Esophagus mucosa (tissue), 1 donor: ENCODE data around the gene MAMDC2. TPM values are rescaled to one million over a fixed set of nuclear protein-coding genes. Genes with fewer than 3 reads are reported as not detected.

Experiments
- ATAC-seq: fragments of 200-7000 bp; cut with Tn5 transposase; one replicate; pipeline ENCODE4 v1.9.1; 2020
- total RNA-seq: library from RNA; stranded (reverse); gene quantifications from one replicate; pipeline ENCODE4 v1.2.4, GENCODE V29; 2023
- donor health status: DM: yes; HTN: yes; CAD: no.

Gene MAMDC2
- total RNA-seq, 1 donor from 2014 or later = 1.3 TPM

- no peak for ATAC-seq
Observed at GRCh38 chr9:70136632-70137031, 93.0 kb downstream of the MAMDC2 start.

GRCh38 chr9:70137577-70137976 is 93.9 kb downstream of the MAMDC2 start:
- no peak for ATAC-seq

GRCh38 chr9:70142101-70142500 is 98.5 kb downstream of the MAMDC2 start:
- no peak for ATAC-seq

- ATAC-seq = peak; percentile 36
Observed at GRCh38 chr9:70143394-70144130, 99.9 kb downstream of the MAMDC2 start.

GRCh38 chr9:70144131-70144503 is 100.5 kb downstream of the MAMDC2 start:
- ATAC-seq = no peak

GRCh38 chr9:70145981-70146380 is 102.3 kb downstream of the MAMDC2 start:
- no peak for ATAC-seq

GRCh38 chr9:70147196-70147595 is 103.5 kb downstream of the MAMDC2 start:
- no peak for ATAC-seq

- ATAC-seq = no peak
Observed at GRCh38 chr9:70147651-70148050, 104.0 kb downstream of the MAMDC2 start.

- no peak for ATAC-seq
Observed at GRCh38 chr9:70152350-70152749, 108.7 kb downstream of the MAMDC2 start.

GRCh38 chr9:70156729-70157128 is 113.1 kb downstream of the MAMDC2 start:
- no peak for ATAC-seq

GRCh38 chr9:70159630-70160029 is 116.0 kb downstream of the MAMDC2 start:
- no peak for ATAC-seq

GRCh38 chr9:70160686-70161600 is 117.3 kb downstream of the MAMDC2 start:
- no peak for ATAC-seq

- peak; percentile 94 for ATAC-seq
Observed at GRCh38 chr9:70165006-70165602, 121.5 kb downstream of the MAMDC2 start.

- ATAC-seq = no peak
Observed at GRCh38 chr9:70168521-70168920, 124.9 kb downstream of the MAMDC2 start.

- no peak for ATAC-seq
Observed at GRCh38 chr9:70169222-70169621, 125.6 kb downstream of the MAMDC2 start.

- ATAC-seq = no peak
Observed at GRCh38 chr9:70170151-70170790, 126.6 kb downstream of the MAMDC2 start.

- no peak for ATAC-seq
Observed at GRCh38 chr9:70172532-70172931, 128.9 kb downstream of the MAMDC2 start.

- ATAC-seq = no peak
Observed at GRCh38 chr9:70177121-70177520, 133.5 kb downstream of the MAMDC2 start.

GRCh38 chr9:70192707-70193106 is 149.1 kb downstream of the MAMDC2 start:
- ATAC-seq = peak; percentile 54

- peak; percentile 41 for ATAC-seq
Observed at GRCh38 chr9:70195456-70195855, 151.8 kb downstream of the MAMDC2 start.

- ATAC-seq = no peak
Observed at GRCh38 chr9:70197216-70198044, 153.8 kb downstream of the MAMDC2 start.

- peak; percentile 51 for ATAC-seq
Observed at GRCh38 chr9:70204743-70205142, 161.1 kb downstream of the MAMDC2 start.
